H1 (cell line): ENCODE data around the gene C1orf87. TPM values are rescaled to one million over a fixed set of nuclear protein-coding genes. Genes with fewer than 3 reads are reported as not detected.

Source experiments
- CTCF ChIA-PET: fragments of 300-600 bp; sonication (Branson Sonifier 250); formaldehyde crosslinking; loops from one replicate; lab custom pipeline; 2021; ENCODE audit not compliant: partially characterized antibody; lab: Charles Lee
- POLR2A ChIA-PET: fragments of 300-600 bp; sonication (Branson Sonifier 250); formaldehyde crosslinking; loops from one replicate; lab custom pipeline; 2021; ENCODE audit warnings: inconsistent platforms; ENCODE audit not compliant: partially characterized antibody; lab: Charles Lee
- DNase-seq, 2 experiments: peaks; one replicate each; pipeline versions ENCODE4 v3.0.0 to v3.0.0-alpha.2; 2010 to 2022; ENCODE audit warnings: low spot score in 2 of 2, low read depth in 1 of 2, mixed read lengths in 1 of 2
- FAIRE-seq: peaks from 2 replicates; lab custom pipeline; 2011; peaks lifted over from hg19 to GRCh38; lab: Jason Lieb, UNC
- H2AFZ ChIP-seq: 2 replicates; pipeline ENCODE4 v1.8.1; 2012; ENCODE audit warnings: low read length, inconsistent platforms
- H2AK5ac ChIP-seq: 2 replicates; pipeline ENCODE4 v1.6.1; 2013; ENCODE audit warnings: low read depth, low read length
- H2BK120ac ChIP-seq: replicated peaks from 2 replicates; pipeline ENCODE3; 2013; ENCODE audit warnings: low read depth, low read length, inconsistent platforms
- H2BK12ac ChIP-seq: 2 replicates; pipeline ENCODE4 v1.6.1; 2013; ENCODE audit warnings: low read depth, low read length
- H2BK15ac ChIP-seq: 2 replicates; pipeline ENCODE4 v1.6.1; 2013; ENCODE audit warnings: low read length
- H2BK20ac ChIP-seq: 2 replicates; pipeline ENCODE4 v1.6.1; 2013; ENCODE audit warnings: low read length
- H2BK5ac ChIP-seq: 2 replicates; pipeline ENCODE4 v1.6.1; 2013; ENCODE audit warnings: low read depth, low read length
- H3K14ac ChIP-seq: 2 replicates; pipeline ENCODE4 v1.6.1; 2013; ENCODE audit warnings: inconsistent platforms; ENCODE audit not compliant: insufficient read length
- H3K18ac ChIP-seq: 2 replicates; pipeline ENCODE4 v1.6.1; 2013; ENCODE audit warnings: low read length; ENCODE audit errors: extremely low read depth
- H3K23ac ChIP-seq: 2 replicates; pipeline ENCODE4 v1.6.1; 2013; ENCODE audit warnings: inconsistent platforms; ENCODE audit not compliant: insufficient read length
- H3K23me2 ChIP-seq: 2 replicates; pipeline ENCODE4 v1.6.1; 2013; ENCODE audit warnings: low read depth, low read length
- H3K27ac ChIP-seq: 2 replicates; pipeline ENCODE4 v1.6.1; 2011; ENCODE audit warnings: low read depth, low read length, inconsistent platforms
- H3K27me3 ChIP-seq, 4 experiments: replicated peaks in 1 of 4; 1 replicate in 1 of 4; 2 replicates in 3 of 4; pipeline versions ENCODE4 v1.6.1 to v1.8.1; 2011 to 2013; ENCODE audit warnings: low read length in 3 of 4, mild to moderate bottlenecking in 3 of 4, inconsistent platforms in 2 of 4, mixed read lengths in 2 of 4, moderate library complexity in 1 of 4; ENCODE audit not compliant: control insufficient read depth in 3 of 4, insufficient read depth in 3 of 4; ENCODE audit errors: extremely low read depth in 1 of 4
- H3K36me3 ChIP-seq, 4 experiments: 2 replicates each; pipeline versions ENCODE4 v1.6.1 to v1.8.1; 2011 to 2013; ENCODE audit warnings: mild to moderate bottlenecking in 4 of 4, low read length in 3 of 4, moderate library complexity in 2 of 4, control low read depth in 1 of 4, inconsistent platforms in 1 of 4; ENCODE audit not compliant: insufficient read depth in 4 of 4, control insufficient read depth in 2 of 4
- H3K4ac ChIP-seq: replicated peaks from 2 replicates; pipeline ENCODE3; 2013; ENCODE audit warnings: low read length, low read depth, mixed read lengths, inconsistent platforms; ENCODE audit not compliant: insufficient read length
- H3K4me1 ChIP-seq, 4 experiments: replicated peaks in 1 of 4; 1 replicate in 1 of 4; 2 replicates in 3 of 4; pipeline versions ENCODE4 v1.6.1 to v1.8.1; 2011 to 2013; ENCODE audit warnings: low read length in 3 of 4, inconsistent platforms in 2 of 4, mixed read lengths in 1 of 4; ENCODE audit not compliant: insufficient read depth in 4 of 4, control insufficient read depth in 3 of 4
- H3K4me2 ChIP-seq, 2 experiments: 2 replicates each; pipeline versions ENCODE4 v1.6.1 to v1.8.1; 2011 to 2013; ENCODE audit warnings: low read depth in 2 of 2, low read length in 2 of 2, control low read depth in 1 of 2, inconsistent platforms in 1 of 2, mild to moderate bottlenecking in 1 of 2; ENCODE audit not compliant: insufficient read depth in 1 of 2
- H3K4me3 ChIP-seq, 4 experiments: fragments of 200-600, 300-600 bp in 1 of 4; sonication (generic), shearing (Covaris generic), sonication (Bioruptor Twin) in 1 of 4; 2 replicates each; pipeline versions ENCODE4 v1.5.1 to v1.8.1; 2011 to 2016; ENCODE audit warnings: low read length in 4 of 4, low read depth in 3 of 4, control low read depth in 2 of 4, inconsistent platforms in 2 of 4, mild to moderate bottlenecking in 2 of 4, mixed read lengths in 1 of 4, moderate library complexity in 1 of 4; ENCODE audit not compliant: insufficient read depth in 2 of 4; ENCODE audit errors: extremely low read depth in 1 of 4
- H3K56ac ChIP-seq: replicated peaks from 2 replicates; pipeline ENCODE3; 2013; ENCODE audit warnings: low read depth, mild to moderate bottlenecking, mixed read lengths, low read length, inconsistent platforms; ENCODE audit not compliant: insufficient read length
- H3K79me1 ChIP-seq: 2 replicates; pipeline ENCODE4 v1.6.1; 2013; ENCODE audit warnings: low read depth, low read length, control low read depth
- H3K79me2 ChIP-seq, 2 experiments: 2 replicates each; pipeline versions ENCODE4 v1.6.1 to v1.8.1; 2012 to 2013; ENCODE audit warnings: low read length in 2 of 2, mild to moderate bottlenecking in 2 of 2, inconsistent platforms in 1 of 2; ENCODE audit not compliant: insufficient read depth in 2 of 2, control insufficient read depth in 1 of 2
- H3K9ac ChIP-seq, 4 experiments: replicated peaks in 1 of 4; 1 replicate in 1 of 4; 2 replicates in 3 of 4; pipeline versions ENCODE4 v1.6.1 to v1.8.1; 2011 to 2013; ENCODE audit warnings: low read depth in 3 of 4, low read length in 3 of 4, control low read depth in 2 of 4, mild to moderate bottlenecking in 2 of 4, moderate library complexity in 2 of 4, inconsistent platforms in 1 of 4; ENCODE audit errors: extremely low read depth in 1 of 4
- H3K9me3 ChIP-seq, 2 experiments: 2 replicates each; pipeline versions ENCODE4 v1.6.1 to v1.8.1; 2012 to 2013; ENCODE audit warnings: mild to moderate bottlenecking in 2 of 2, moderate library complexity in 2 of 2, control low read depth in 1 of 2, inconsistent platforms in 1 of 2, low read depth in 1 of 2, low read length in 1 of 2, mixed read lengths in 1 of 2; ENCODE audit not compliant: insufficient read depth in 2 of 2
- H4K20me1 ChIP-seq, 2 experiments: replicated peaks in 1 of 2; 2 replicates each; pipeline versions ENCODE3 to v1.8.1; 2011 to 2013; ENCODE audit warnings: inconsistent platforms in 2 of 2, low read length in 2 of 2, mild to moderate bottlenecking in 1 of 2; ENCODE audit not compliant: insufficient read depth in 2 of 2, control insufficient read depth in 1 of 2
- H4K5ac ChIP-seq: 2 replicates; pipeline ENCODE4 v1.6.1; 2013; ENCODE audit warnings: low read length, low read depth, mixed read lengths, inconsistent platforms; ENCODE audit not compliant: insufficient read length
- H4K8ac ChIP-seq: 2 replicates; pipeline ENCODE4 v1.8.0; 2013; ENCODE audit warnings: mild to moderate bottlenecking, moderate library complexity, low read length, inconsistent platforms; ENCODE audit not compliant: insufficient read depth; ENCODE audit errors: extremely low read depth
- H4K91ac ChIP-seq: replicated peaks from 2 replicates; pipeline ENCODE3; 2013; ENCODE audit warnings: low read length, mixed read lengths, inconsistent platforms; ENCODE audit not compliant: insufficient read length
- CBX5 ChIP-seq: fragments of 300-800, 300-1000 bp; sonication (generic); IDR thresholded peaks from 2 replicates; pipeline ENCODE4 v1.7.1; 2016; ENCODE audit warnings: antibody characterized with exemption, low read length, low read depth
- GABPA ChIP-seq: IDR thresholded peaks from 2 replicates; pipeline ENCODE4 v1.6.1; 2011; ENCODE audit warnings: mild to moderate bottlenecking, low read length, moderate library complexity, borderline replicate concordance; ENCODE audit not compliant: insufficient read depth
- POU5F1 ChIP-seq: IDR thresholded peaks from 2 replicates; pipeline ENCODE4 v1.6.1; 2011; ENCODE audit warnings: low read depth, mild to moderate bottlenecking, low read length, moderate library complexity
- RBBP5 ChIP-seq: IDR thresholded peaks from 2 replicates; pipeline ENCODE4 v1.7.1; 2012; ENCODE audit warnings: low read depth, mild to moderate bottlenecking, inconsistent platforms, low read length, moderate library complexity, borderline replicate concordance
- RXRA ChIP-seq: IDR thresholded peaks from 2 replicates; pipeline ENCODE4 v1.6.1; 2011; ENCODE audit warnings: low read depth, mild to moderate bottlenecking, low read length, moderate library complexity; ENCODE audit not compliant: insufficient read depth
- SIN3A ChIP-seq, 2 experiments: IDR thresholded peaks in 1 of 2; conservative IDR thresholded peaks in 1 of 2; 2 replicates each; pipeline ENCODE4 v1.6.1; 2011 to 2012; ENCODE audit warnings: low read length in 2 of 2, improper control_type of control experiment in 1 of 2, low read depth in 1 of 2, mild to moderate bottlenecking in 1 of 2
- SIX5 ChIP-seq: IDR thresholded peaks from 2 replicates; pipeline ENCODE4 v1.6.1; 2011; ENCODE audit warnings: mild to moderate bottlenecking, low read depth, low read length
- SP4 ChIP-seq: IDR thresholded peaks from 2 replicates; pipeline ENCODE4 v1.6.1; 2012; ENCODE audit warnings: low read length, inconsistent platforms
- SUZ12 ChIP-seq: fragments of 200-600 bp; sonication (generic); IDR thresholded peaks from 2 replicates; pipeline ENCODE4 v1.6.1; 2012; ENCODE audit warnings: mild to moderate bottlenecking, inconsistent platforms, low read length, moderate library complexity, mixed read lengths
- TAF7 ChIP-seq: optimal IDR thresholded peaks from 2 replicates; pipeline ENCODE3; 2011; ENCODE audit warnings: low read depth, mild to moderate bottlenecking, inconsistent platforms, low read length, moderate library complexity, borderline replicate concordance
- ZNF274 ChIP-seq: IDR thresholded peaks from 2 replicates; pipeline ENCODE4 v1.7.0; 2012; ENCODE audit warnings: low read length, borderline replicate concordance; ENCODE audit errors: extremely low read depth
- polyA plus RNA-seq, 7 experiments: library from polyadenylated mRNA; depleted of rRNA in 3 of 7; stranded (reverse) in 5 of 7; unstranded in 2 of 7; fragments of >200 nt in 5 of 7; fragments of 200-250 nt in 2 of 7; gene quantifications; 1 replicate in 5 of 7; 2 replicates in 1 of 7; 4 replicates in 1 of 7; pipeline versions ENCODE4 v1.2.1 to v1.2.3, GENCODE V29; 2011 to 2013; ENCODE audit warnings: missing spikeins in 2 of 7, mixed read lengths in 2 of 7
- total RNA-seq: library from RNA; stranded (reverse); fragmentation: NEBNext Ultra II Directional; extraction: Animal tissue kit (Norgen Biotek cat#: 25700); gene quantifications from 2 replicates; pipeline ENCODE4 v1.2.1, GENCODE V29; 2021
- TF ChIP-seq, protein P1 (sequence below): IDR thresholded peaks from 2 replicates; pipeline ENCODE4 v1.6.1; 2012; ENCODE audit warnings: inconsistent platforms

C1orf87 gene
- total and polyA plus RNA-seq, 2 of the 8 experiments (the other 6 are each of a cell fraction or from before 2014, with no cell fraction given), result 0.41 TPM; not detected in 1

DNA sequence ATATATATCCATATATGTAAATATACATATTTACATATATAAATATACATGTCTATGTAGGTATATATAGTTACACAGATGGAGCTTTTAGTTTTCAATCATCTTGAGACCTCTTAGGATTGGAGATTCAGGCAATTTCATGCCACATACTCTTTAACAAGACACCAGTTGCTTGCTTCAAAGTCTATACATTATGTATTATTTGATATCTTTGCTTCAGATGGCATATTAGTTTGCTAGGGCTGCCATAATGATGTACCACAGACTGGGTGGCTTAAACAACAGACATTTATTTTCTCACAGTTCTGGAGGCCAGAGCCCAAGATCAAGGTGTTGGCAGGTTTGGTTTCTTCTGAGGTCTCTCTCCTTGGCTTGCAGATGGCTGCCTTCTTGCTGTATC lies 14.1 kb upstream of the C1orf87 start:
- ChIA-PET POLR2A (no interaction called here), CTCF (interaction anchor here (0.8 to 1.0 kb wide), 2 partner anchors 13 to 113 kb away, joined by 3 read pairs; no protein-coding TSS in a partner anchor)
- Histone ChIP-seq H2BK20ac (no peak overlapping the region), H3K9ac (no peak overlapping the region), H3K4ac (no peak overlapping the region), H4K5ac (no peak overlapping the region), H2BK5ac (no peak overlapping the region), H3K27me3 (no peaks in the 10 kb centered on the region), H2AK5ac (no peak overlapping the region), H2BK120ac (no peak overlapping the region), H3K4me2 (no peak overlapping the region), H3K23me2 (no peaks in the 10 kb centered on the region), H2BK15ac (no peak overlapping the region), H3K79me2 (no peaks in the 10 kb centered on the region), H3K9me3 (no peaks in the 10 kb centered on the region), H4K20me1 (no peaks in the 10 kb centered on the region), H4K8ac (no peak overlapping the region), H3K23ac (no peak overlapping the region), H3K36me3 (no peaks in the 10 kb centered on the region), H4K91ac (no peak overlapping the region), H3K56ac (no peak overlapping the region), H2BK12ac (no peak overlapping the region), H3K27ac (no peak overlapping the region), H3K79me1 (no peaks in the 10 kb centered on the region), H2AFZ (no peak overlapping the region), H3K18ac (no peak overlapping the region), H3K4me1 (no peaks in the 10 kb centered on the region), H3K4me3 (no peak overlapping the region), H3K14ac (no peak overlapping the region)
- TF ChIP-seq ZNF274 (no peak), RXRA (no peak), GABPA (no peak), TAF7 (no peak), SIX5 (no peak), RBBP5 (no peak), POU5F1 (no peak), SP4 (no peak), SUZ12 (no peak), SIN3A (conservative IDR thresholded peaks at IDR 0.05 in 1 of 2, IDR thresholded peaks at IDR 0.05 in 1 of 2; ENCODE audit: low read depth in 1 of 2, low read length in 2 of 2) (no peak), CBX5 (no peak)
- TF ChIP-seq, protein P1, sequence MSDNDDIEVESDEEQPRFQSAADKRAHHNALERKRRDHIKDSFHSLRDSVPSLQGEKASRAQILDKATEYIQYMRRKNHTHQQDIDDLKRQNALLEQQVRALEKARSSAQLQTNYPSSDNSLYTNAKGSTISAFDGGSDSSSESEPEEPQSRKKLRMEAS, result no peak
- no peak for DNase-seq
- FAIRE-seq, result no peak
